Mesenchymal stem cell (in vitro differentiated cells and primary cell): ENCODE data around the gene PMEPA1.

Experiments used
- DNase-seq: peaks from one replicate; pipeline ENCODE4 v3.0.0-alpha.2; 2013
- H2AFZ ChIP-seq: one replicate; pipeline ENCODE4 v1.6.1; 2013; ENCODE audit warnings: low read depth, mild to moderate bottlenecking, control low read depth, inconsistent platforms, low read length, moderate library complexity
- H2AK5ac ChIP-seq: 2 replicates; pipeline ENCODE4 v1.6.1; 2013; ENCODE audit warnings: low read length, moderate library complexity, mild to moderate bottlenecking, inconsistent platforms; ENCODE audit not compliant: severe bottlenecking
- H2BK120ac ChIP-seq: one replicate; pipeline ENCODE4 v1.6.1; 2013; ENCODE audit warnings: low read depth, mild to moderate bottlenecking, inconsistent platforms, low read length, moderate library complexity
- H2BK12ac ChIP-seq, 2 experiments: one replicate each; pipeline ENCODE4 v1.6.1; 2013; ENCODE audit warnings: inconsistent platforms in 2 of 2, low read length in 2 of 2, mild to moderate bottlenecking in 2 of 2, moderate library complexity in 2 of 2, control low read depth in 1 of 2
- H2BK15ac ChIP-seq: one replicate; pipeline ENCODE4 v1.6.1; 2013; ENCODE audit warnings: mild to moderate bottlenecking, low read depth, inconsistent platforms; ENCODE audit not compliant: poor library complexity, severe bottlenecking
- H2BK5ac ChIP-seq: 2 replicates; pipeline ENCODE4 v1.6.1; 2013; ENCODE audit warnings: low read depth, mild to moderate bottlenecking, low read length, control low read depth, inconsistent platforms; ENCODE audit not compliant: poor library complexity, severe bottlenecking
- H3K14ac ChIP-seq, 2 experiments: one replicate each; pipeline ENCODE4 v1.6.1; 2013; ENCODE audit warnings: inconsistent platforms in 2 of 2, low read length in 2 of 2, control low read depth in 1 of 2, mild to moderate bottlenecking in 1 of 2, moderate library complexity in 1 of 2
- H3K18ac ChIP-seq, 2 experiments: one replicate each; pipeline ENCODE4 v1.6.1; 2013; ENCODE audit warnings: inconsistent platforms in 2 of 2, low read length in 2 of 2, control low read depth in 1 of 2, low read depth in 1 of 2, mild to moderate bottlenecking in 1 of 2
- H3K23ac ChIP-seq, 2 experiments: one replicate each; pipeline ENCODE4 v1.6.1; 2013; ENCODE audit warnings: inconsistent platforms in 2 of 2, low read length in 2 of 2, mild to moderate bottlenecking in 2 of 2, moderate library complexity in 2 of 2, control low read depth in 1 of 2
- H3K27ac ChIP-seq: 2 replicates; pipeline ENCODE4 v1.5.1; 2013; ENCODE audit warnings: mild to moderate bottlenecking, moderate library complexity, low read length, control low read depth, inconsistent platforms; ENCODE audit not compliant: poor library complexity, severe bottlenecking
- H3K27me3 ChIP-seq, 2 experiments: 2 replicates each; pipeline versions ENCODE4 v1.6.1 to v1.7.0; 2013; ENCODE audit warnings: low read length in 2 of 2, mild to moderate bottlenecking in 2 of 2, moderate library complexity in 2 of 2, control low read depth in 1 of 2, inconsistent platforms in 1 of 2; ENCODE audit not compliant: control insufficient read depth in 1 of 2, insufficient read depth in 1 of 2
- H3K36me3 ChIP-seq, 2 experiments: 2 replicates each; pipeline versions ENCODE4 v1.6.1 to v1.7.0; 2013; ENCODE audit warnings: low read length in 2 of 2, control low read depth in 1 of 2, inconsistent platforms in 1 of 2, low read depth in 1 of 2, mild to moderate bottlenecking in 1 of 2; ENCODE audit not compliant: insufficient read depth in 2 of 2, control insufficient read depth in 1 of 2
- H3K4ac ChIP-seq, 2 experiments: one replicate each; pipeline ENCODE4 v1.6.1; 2013; ENCODE audit warnings: inconsistent platforms in 2 of 2, low read length in 2 of 2, mild to moderate bottlenecking in 2 of 2, moderate library complexity in 2 of 2, control low read depth in 1 of 2, low read depth in 1 of 2
- H3K4me1 ChIP-seq: 2 replicates; pipeline ENCODE4 v1.6.1; 2013; ENCODE audit warnings: low read depth, low read length, control low read depth; ENCODE audit not compliant: control insufficient read depth, insufficient read depth
- H3K4me2 ChIP-seq: 2 replicates; pipeline ENCODE4 v1.6.1; 2013; ENCODE audit warnings: low read length, mild to moderate bottlenecking, inconsistent platforms; ENCODE audit not compliant: poor library complexity, severe bottlenecking
- H3K4me3 ChIP-seq, 2 experiments: 2 replicates each; pipeline versions ENCODE4 v1.5.1 to v1.7.0; 2013; ENCODE audit warnings: low read length in 2 of 2, mild to moderate bottlenecking in 2 of 2, control low read depth in 1 of 2, low read depth in 1 of 2; ENCODE audit not compliant: insufficient read depth in 1 of 2
- H3K79me1 ChIP-seq: replicated peaks from 2 replicates; pipeline ENCODE4 v1.6.1; 2013; ENCODE audit warnings: mild to moderate bottlenecking, control low read depth, low read length, inconsistent platforms; ENCODE audit not compliant: poor library complexity, severe bottlenecking
- H3K9ac ChIP-seq: 2 replicates; pipeline ENCODE4 v1.7.0; 2013; ENCODE audit warnings: mild to moderate bottlenecking, low read length, moderate library complexity
- H3K9me3 ChIP-seq: 2 replicates; pipeline ENCODE4 v1.7.0; 2013; ENCODE audit warnings: mild to moderate bottlenecking, low read length; ENCODE audit not compliant: control insufficient read depth
- H4K8ac ChIP-seq: one replicate; pipeline ENCODE4 v1.6.1; 2013; ENCODE audit warnings: inconsistent platforms, mild to moderate bottlenecking, low read length, moderate library complexity
- H4K91ac ChIP-seq: one replicate; pipeline ENCODE4 v1.6.1; 2013; ENCODE audit warnings: mild to moderate bottlenecking, low read length, inconsistent platforms
- WGBS: methylation state at CpG from one replicate; pipeline ENCODE4 v1.1.7; 2013; ENCODE audit warnings: mixed read lengths; 5-methylcytosine and 5-hydroxymethylcytosine counted together

PMEPA1 gene

GRCh38 chr20:57755609-57756008 lies 45.8 kb upstream of the PMEPA1 start:
- H2AFZ ChIP-seq = no peak overlapping the region
- H3K4me2 ChIP-seq = no peak overlapping the region
- no peak overlapping the region for H2BK12ac ChIP-seq
- no peak overlapping the region for H3K4me3 ChIP-seq
- H3K4me1 ChIP-seq = no peaks in the 10 kb centered on the region
- H4K8ac ChIP-seq = no peak overlapping the region
- no peak overlapping the region for H3K9ac ChIP-seq
- peaks cover 26% of the 10 kb centered on the region for H3K9me3 ChIP-seq
- H4K91ac ChIP-seq = no peak overlapping the region
- no peak for DNase-seq
- H3K27ac ChIP-seq = no peak overlapping the region
- no peak overlapping the region for H2BK5ac ChIP-seq
- H2BK15ac ChIP-seq = no peak overlapping the region
- H3K27me3 ChIP-seq = peaks cover 14 to 71% of the 10 kb centered on the region in 2 experiments
- no peaks in the 10 kb centered on the region for H3K36me3 ChIP-seq
- no CpG with 5 or more reads among the region's 1 CpG for WGBS
- no peak overlapping the region for H2AK5ac ChIP-seq
- no peak overlapping the region for H2BK120ac ChIP-seq
- H3K14ac ChIP-seq = no peak overlapping the region
- no peak overlapping the region for H3K4ac ChIP-seq
- H3K23ac ChIP-seq = no peak overlapping the region
- H3K79me1 ChIP-seq = no peaks in the 10 kb centered on the region
- no peak overlapping the region for H3K18ac ChIP-seq

GRCh38 chr20:57754190-57754589 lies 44.4 kb upstream of the PMEPA1 start:
- Histone ChIP-seq H3K4ac (no peak overlapping the region), H4K8ac (no peak overlapping the region), H4K91ac (no peak overlapping the region), H3K36me3 (no peaks in the 10 kb centered on the region), H3K9me3 (peaks cover 23% of the 10 kb centered on the region), H2AK5ac (no peak overlapping the region), H3K23ac (no peak overlapping the region), H3K9ac (no peak overlapping the region), H2BK120ac (no peak overlapping the region), H2BK12ac (no peak overlapping the region), H3K4me1 (peaks cover 3% of the 10 kb centered on the region), H3K79me1 (no peaks in the 10 kb centered on the region), H2BK15ac (no peak overlapping the region), H3K27me3 (peaks cover 19 to 77% of the 10 kb centered on the region in 2 experiments), H3K18ac (no peak overlapping the region), H2AFZ (no peak overlapping the region), H2BK5ac (no peak overlapping the region), H3K27ac (no peak overlapping the region), H3K4me3 (no peak overlapping the region), H3K4me2 (no peak overlapping the region), H3K14ac (no peak overlapping the region)
- DNase-seq = no peak
- 80% methylated on average over 3 of the region's 3 CpGs for WGBS

GRCh38 chr20:57753332-57754164 lies 43.7 kb upstream of the PMEPA1 start:
- Histone ChIP-seq H3K9ac (no peak overlapping the region), H3K14ac (no peak overlapping the region), H3K4ac (no peak overlapping the region), H2BK5ac (no peak overlapping the region), H2BK120ac (no peak overlapping the region), H3K23ac (no peak overlapping the region), H2AFZ (no peak overlapping the region), H3K79me1 (no peaks in the 10 kb centered on the region), H3K27me3 (peaks cover 15 to 82% of the 10 kb centered on the region in 2 experiments), H3K4me1 (peaks cover 8% of the 10 kb centered on the region), H4K91ac (no peak overlapping the region), H4K8ac (no peak overlapping the region), H3K4me3 (no peak overlapping the region), H3K9me3 (peaks cover 23% of the 10 kb centered on the region), H3K18ac (no peak overlapping the region), H2BK15ac (no peak overlapping the region), H2AK5ac (no peak overlapping the region), H3K36me3 (no peaks in the 10 kb centered on the region), H3K4me2 (no peak overlapping the region), H3K27ac (no peak overlapping the region), H2BK12ac (no peak overlapping the region)
- no peak for DNase-seq
- 68% methylated on average over 13 of the region's 14 CpGs for WGBS

GRCh38 chr20:57751411-57751810 lies 41.6 kb upstream of the PMEPA1 start:
- no peak overlapping the region for H3K9ac ChIP-seq
- no peak overlapping the region for H4K91ac ChIP-seq
- H3K4me2 ChIP-seq = no peak overlapping the region
- H3K9me3 ChIP-seq = peaks cover 11% of the 10 kb centered on the region
- no peak overlapping the region for H3K18ac ChIP-seq
- H3K23ac ChIP-seq = no peak overlapping the region
- H2AK5ac ChIP-seq = no peak overlapping the region
- H2AFZ ChIP-seq = no peak overlapping the region
- no peak overlapping the region for H2BK15ac ChIP-seq
- WGBS = 73% methylated on average over 5 of the region's 5 CpGs
- no peak overlapping the region for H2BK12ac ChIP-seq
- H3K4ac ChIP-seq = no peak overlapping the region
- H3K4me3 ChIP-seq = no peak overlapping the region
- H3K36me3 ChIP-seq = no peaks in the 10 kb centered on the region
- H2BK5ac ChIP-seq = no peak overlapping the region
- no peak overlapping the region for H3K14ac ChIP-seq
- no peaks in the 10 kb centered on the region for H3K79me1 ChIP-seq
- no peak overlapping the region for H2BK120ac ChIP-seq
- peaks cover 13% of the 10 kb centered on the region for H3K4me1 ChIP-seq
- H4K8ac ChIP-seq = no peak overlapping the region
- DNase-seq = no peak
- no peak overlapping the region for H3K27ac ChIP-seq
- H3K27me3 ChIP-seq = peaks cover 15 to 75% of the 10 kb centered on the region in 2 experiments
